Gastrocnemius medialis (tissue), 4 donors: Measurements from ENCODE around the gene SARS1. TPM values are rescaled to one million over a fixed set of nuclear protein-coding genes. Genes with fewer than 3 reads are reported as not detected.
A peak's percentile ranks its signal among the peaks of the same experiment; 100 is the strongest.

Experiments
- ATAC-seq, 2 donors: fragments of 150-250 bp; one replicate each; pipeline ENCODE4 v1.9.1; 2016
- DNase-seq, 2 donors: peaks; one replicate each; pipeline ENCODE4 v3.0.0-alpha.2; 2019
- H3K27ac ChIP-seq, 4 donors: fragments of 200-600 bp; sonication (generic); 1 replicate in 1 of 4; 2 replicates in 3 of 4; pipeline ENCODE4 v1.5.1; 2016 to 2018; ENCODE audit warnings: mild to moderate bottlenecking in 2 of 4, moderate library complexity in 1 of 4
- H3K27me3 ChIP-seq, 3 donors: fragments of 200-600 bp; sonication (generic) in 2 of 3; 1 replicate in 1 of 3; 2 replicates in 2 of 3; pipeline versions ENCODE4 v1.5.1 to v1.6.0; 2016 to 2019; ENCODE audit warnings: mild to moderate bottlenecking in 1 of 3, moderate library complexity in 1 of 3
- H3K36me3 ChIP-seq, 2 donors: fragments of 200-600 bp; sonication (generic) in 1 of 2; one replicate each; pipeline ENCODE4 v1.5.1; 2017 to 2018
- H3K4me1 ChIP-seq, 2 donors: fragments of 200-600 bp; sonication (generic) in 1 of 2; one replicate each; pipeline ENCODE4 v1.5.1; 2016 to 2017; ENCODE audit warnings: mild to moderate bottlenecking in 2 of 2
- H3K4me3 ChIP-seq, 4 donors: fragments of 200-600 bp; sonication (generic) in 3 of 4; 1 replicate in 1 of 4; 2 replicates in 3 of 4; pipeline ENCODE4 v1.5.1; 2016 to 2019; ENCODE audit warnings: mild to moderate bottlenecking in 2 of 4
- H3K9me3 ChIP-seq, 3 donors: fragments of 200-600 bp; sonication (generic) in 2 of 3; 1 replicate in 1 of 3; 2 replicates in 2 of 3; pipeline ENCODE4 v1.5.1; 2016 to 2019
- CTCF ChIP-seq, 5 experiments: fragments of 450-650 bp in 3 of 5; fragments of 200-600 bp in 2 of 5; sonication (generic) in 2 of 5; IDR thresholded peaks in 4 of 5; conservative IDR thresholded peaks in 1 of 5; 1 replicate in 4 of 5; 2 replicates in 1 of 5; pipeline ENCODE4 v1.5.1; 2016 to 2019; ENCODE audit warnings: antibody characterized with exemption in 5 of 5, mild to moderate bottlenecking in 3 of 5, moderate library complexity in 3 of 5
- POLR2A ChIP-seq, 2 donors: fragments of 450-650 bp; IDR thresholded peaks; one replicate each; pipeline ENCODE4 v1.6.1; 2017; ENCODE audit warnings: antibody characterized with exemption in 2 of 2, mild to moderate bottlenecking in 2 of 2, moderate library complexity in 2 of 2
- in situ Hi-C, 4 donors: fragments of 200-750 bp; cut with MboI; loops; one replicate each; pipeline versions ENCODE4 v1.15.0 to v1.8.0; 2017; ENCODE audit warnings: low sequenced_read_pairs in 4 of 4
- intact Hi-C: fragments of 100-400 bp; cut with DNase I; formaldehyde crosslinking; loops from one replicate; pipeline ENCODE4 v1.15.1; 2023; ENCODE audit warnings: low total_unique reads
- total RNA-seq, 4 donors: library from RNA; depleted of rRNA; stranded (reverse); fragments of >200 nt; gene quantifications; one replicate each; pipeline versions ENCODE4 v1.1.0 to v1.2.3, GENCODE V29; 2016

SARS1 gene
- total RNA-seq, 4 donors from 2014 or later = 97.6 to 116 (median 98.7) TPM

- H3K4me1 ChIP-seq = peaks cover 28 to 34% of the 10 kb centered on the region in 2 donors
- no peak for ATAC-seq
- H3K9me3 ChIP-seq = no peaks in the 10 kb centered on the region
- peak overlapping the region; percentile 35 to 79 (median 70) for H3K27ac ChIP-seq
- in situ Hi-C loops (no loop called here), intact Hi-C loops (no loop called here)
- no peak for TF ChIP-seq CTCF (IDR thresholded peaks at IDR 0.05 in 4 of 5, conservative IDR thresholded peaks at IDR 0.05 in 1 of 5)
- no peaks in the 10 kb centered on the region for H3K36me3 ChIP-seq
- DNase-seq = no peak
- H3K27me3 ChIP-seq = no peaks in the 10 kb centered on the region
- H3K4me3 ChIP-seq = peak overlapping the region in 1 of 4 donors; percentile 28
Measured at GRCh38 chr1:109253803-109254620, 40.3 kb downstream of the SARS1 start.

- Histone ChIP-seq H3K9me3 (no peaks in the 10 kb centered on the region), H3K4me1 (peaks cover 25 to 31% of the 10 kb centered on the region in 2 donors), H3K4me3 (no peak overlapping the region), H3K36me3 (no peaks in the 10 kb centered on the region), H3K27me3 (no peaks in the 10 kb centered on the region), H3K27ac (peak overlapping the region; percentile 35 to 79 (median 70))
- TF ChIP-seq POLR2A (IDR thresholded peaks at IDR 0.05) (no peak), CTCF (IDR thresholded peaks at IDR 0.05 in 4 of 5, conservative IDR thresholded peaks at IDR 0.05 in 1 of 5) (no peak)
- no peak for DNase-seq
- intact Hi-C loops (no loop called here), in situ Hi-C loops (no loop called here)
- ATAC-seq = no peak
Measured at GRCh38 chr1:109254621-109255096, 40.9 kb downstream of the SARS1 start.

- TF ChIP-seq POLR2A (IDR thresholded peaks at IDR 0.05) (no peak), CTCF (IDR thresholded peaks at IDR 0.05 in 4 of 5, conservative IDR thresholded peaks at IDR 0.05 in 1 of 5) (no peak)
- DNase-seq = no peak
- peak overlapping the region in 1 of 4 donors; percentile 13 for H3K4me3 ChIP-seq
- peaks cover 25 to 30% of the 10 kb centered on the region in 2 donors for H3K4me1 ChIP-seq
- intact Hi-C loops = no loop called here
- ATAC-seq = no peak
- no peaks in the 10 kb centered on the region for H3K27me3 ChIP-seq
- in situ Hi-C loops = no loop called here
- H3K9me3 ChIP-seq = no peaks in the 10 kb centered on the region
- peak overlapping the region in 3 of 4 donors; percentile 64 to 79 (median 77) for H3K27ac ChIP-seq
- no peaks in the 10 kb centered on the region for H3K36me3 ChIP-seq
Measured at GRCh38 chr1:109255097-109255651, 41.5 kb downstream of the SARS1 start.

DNA sequence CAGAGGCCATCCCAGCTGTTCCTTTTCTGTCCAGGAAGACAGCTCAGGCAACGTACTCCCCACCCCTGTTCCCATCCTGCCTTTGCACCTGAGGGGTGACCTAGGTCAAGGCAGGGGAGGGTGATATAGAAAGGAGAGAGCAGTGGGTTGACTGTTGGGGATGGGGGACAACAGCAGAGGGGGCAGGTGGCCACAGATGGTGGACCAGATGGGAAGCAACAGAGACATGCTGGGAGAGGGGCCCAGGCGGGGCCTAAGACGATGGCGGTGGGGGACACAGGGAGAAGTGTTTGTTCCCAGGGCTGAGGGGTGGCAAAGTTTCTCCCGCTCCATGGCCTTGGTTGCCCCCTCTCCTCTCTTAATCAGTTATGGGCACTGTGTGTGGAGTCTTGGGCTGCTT lies 42.0 kb downstream of the SARS1 start:
- DNase-seq = no peak
- intact Hi-C loops = no loop called here
- Histone ChIP-seq H3K27ac (peak overlapping the region in 1 of 4 donors; percentile 79), H3K27me3 (no peaks in the 10 kb centered on the region), H3K36me3 (no peaks in the 10 kb centered on the region), H3K9me3 (no peaks in the 10 kb centered on the region), H3K4me1 (peaks cover 25 to 26% of the 10 kb centered on the region in 2 donors), H3K4me3 (no peak overlapping the region)
- TF ChIP-seq CTCF (IDR thresholded peaks at IDR 0.05 in 4 of 5, conservative IDR thresholded peaks at IDR 0.05 in 1 of 5) (no peak), POLR2A (IDR thresholded peaks at IDR 0.05) (no peak)
- in situ Hi-C loops = no loop called here
- ATAC-seq = no peak
